ENCODE results near the gene BRAP.
"Not testable (repeated sequence)": the region's sequence is repeated elsewhere in the genome, so short reads cannot be mapped to it uniquely, and the experiment has no call there.

The BRAP gene

DNA sequence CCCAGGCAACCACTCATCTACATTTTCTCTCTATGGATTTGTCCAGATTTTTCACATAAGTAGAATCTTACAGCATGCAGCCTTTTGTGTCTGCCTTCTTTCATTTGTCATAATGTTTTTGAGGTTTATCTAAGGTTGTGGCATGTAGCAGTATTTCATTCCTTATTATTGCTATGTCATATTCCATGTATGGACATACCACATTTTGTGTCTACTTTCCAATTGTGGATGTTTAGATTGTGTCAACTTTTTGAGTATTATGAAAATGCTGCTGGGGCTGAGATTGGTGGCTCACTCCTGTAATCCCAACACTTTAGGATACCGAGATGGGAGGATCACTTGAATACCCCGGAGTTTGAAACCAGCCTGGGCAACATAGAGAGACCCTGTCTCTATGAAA is 83.4 kb downstream of the BRAP start:
- Histone ChIP-seq H3K9me3 (ENCODE audit: severe bottlenecking) (no peaks in the 10 kb centered on the region), H3K27ac (ENCODE audit: poor library complexity, severe bottlenecking) (no peak overlapping the region), H3K36me3 (ENCODE audit: low read depth) (no peaks in the 10 kb centered on the region), H3K27me3 (ENCODE audit: insufficient read depth, poor library complexity, severe bottlenecking) (no peaks in the 10 kb centered on the region), H3K4me1 (ENCODE audit: insufficient read depth, poor library complexity, severe bottlenecking) (no peaks in the 10 kb centered on the region), H3K4me3 (ENCODE audit: severe bottlenecking) (no peak overlapping the region)
- DNase-seq (ENCODE audit: low spot score) (no peak), ATAC-seq (ENCODE audit: low read depth) (no peak)
- TF ChIP-seq, protein P1, sequence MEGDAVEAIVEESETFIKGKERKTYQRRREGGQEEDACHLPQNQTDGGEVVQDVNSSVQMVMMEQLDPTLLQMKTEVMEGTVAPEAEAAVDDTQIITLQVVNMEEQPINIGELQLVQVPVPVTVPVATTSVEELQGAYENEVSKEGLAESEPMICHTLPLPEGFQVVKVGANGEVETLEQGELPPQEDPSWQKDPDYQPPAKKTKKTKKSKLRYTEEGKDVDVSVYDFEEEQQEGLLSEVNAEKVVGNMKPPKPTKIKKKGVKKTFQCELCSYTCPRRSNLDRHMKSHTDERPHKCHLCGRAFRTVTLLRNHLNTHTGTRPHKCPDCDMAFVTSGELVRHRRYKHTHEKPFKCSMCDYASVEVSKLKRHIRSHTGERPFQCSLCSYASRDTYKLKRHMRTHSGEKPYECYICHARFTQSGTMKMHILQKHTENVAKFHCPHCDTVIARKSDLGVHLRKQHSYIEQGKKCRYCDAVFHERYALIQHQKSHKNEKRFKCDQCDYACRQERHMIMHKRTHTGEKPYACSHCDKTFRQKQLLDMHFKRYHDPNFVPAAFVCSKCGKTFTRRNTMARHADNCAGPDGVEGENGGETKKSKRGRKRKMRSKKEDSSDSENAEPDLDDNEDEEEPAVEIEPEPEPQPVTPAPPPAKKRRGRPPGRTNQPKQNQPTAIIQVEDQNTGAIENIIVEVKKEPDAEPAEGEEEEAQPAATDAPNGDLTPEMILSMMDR (IDR thresholded peaks at IDR 0.05; ENCODE audit: poor library complexity, severe bottlenecking): no peak

DNA sequence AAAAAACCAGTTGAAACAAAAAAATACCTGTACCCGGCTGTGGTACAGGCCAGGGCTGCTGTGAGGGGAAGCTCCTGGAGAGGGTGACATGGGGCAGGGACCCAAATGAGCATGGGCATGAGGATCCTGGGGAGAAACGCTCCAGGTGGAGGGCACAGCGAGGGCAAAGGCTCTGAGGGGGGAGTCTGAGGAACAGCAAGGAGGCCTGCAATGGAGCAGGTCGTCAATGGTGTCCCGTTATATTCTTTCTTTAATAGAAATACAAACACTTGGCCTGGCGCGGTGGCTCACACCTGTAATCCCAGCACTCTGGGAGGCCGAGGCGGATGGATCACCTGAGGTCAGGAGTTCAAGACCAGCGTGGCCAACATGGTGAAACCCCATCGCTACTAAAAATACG is 84.8 kb downstream of the BRAP start:
- H3K27ac ChIP-seq (ENCODE audit: poor library complexity, severe bottlenecking): peak overlapping the region; percentile 87
- not testable (repeated sequence) for DNase-seq (ENCODE audit: low spot score)

DNA sequence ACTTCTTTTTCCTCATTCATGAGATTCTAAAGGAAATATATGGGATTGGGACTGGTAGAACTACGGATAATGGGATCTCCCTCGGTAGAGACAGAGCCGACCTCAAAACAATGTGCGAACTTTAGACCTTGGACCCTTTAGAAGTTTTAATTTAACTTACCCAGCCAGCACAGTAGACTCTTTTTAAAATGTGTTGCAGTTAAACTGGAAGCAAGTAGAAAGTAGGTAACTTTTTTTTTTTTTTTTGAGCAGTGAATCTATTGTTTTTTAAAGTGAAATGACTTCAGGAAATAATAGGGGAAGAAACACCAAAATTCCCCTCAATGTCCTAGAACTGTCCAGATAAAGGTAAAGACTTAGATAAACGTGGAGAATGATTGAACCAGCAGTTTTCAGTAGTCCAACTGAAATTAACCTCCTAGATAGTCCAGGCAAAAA is 85.5 kb downstream of the BRAP start:
- ATAC-seq (ENCODE audit: low read depth) (no peak), DNase-seq (ENCODE audit: low spot score) (no peak)
- Histone ChIP-seq H3K4me3 (ENCODE audit: severe bottlenecking) (peak overlapping the region; percentile 97), H3K4me1 (ENCODE audit: insufficient read depth, poor library complexity, severe bottlenecking) (peaks cover 12% of the 10 kb centered on the region), H3K27ac (ENCODE audit: poor library complexity, severe bottlenecking) (peak overlapping the region; percentile 87), H3K27me3 (ENCODE audit: insufficient read depth, poor library complexity, severe bottlenecking) (no peaks in the 10 kb centered on the region), H3K36me3 (ENCODE audit: low read depth) (peaks cover 7% of the 10 kb centered on the region), H3K9me3 (ENCODE audit: severe bottlenecking) (no peaks in the 10 kb centered on the region)
- TF ChIP-seq, protein P1 (IDR thresholded peaks at IDR 0.05; ENCODE audit: poor library complexity, severe bottlenecking): no peak

More for the DNA sequence above, 84.8 kb downstream of the BRAP start:
- H3K4me3 ChIP-seq (ENCODE audit: severe bottlenecking); H3K9me3 ChIP-seq (ENCODE audit: severe bottlenecking); H3K27me3 ChIP-seq (ENCODE audit: insufficient read depth, poor library complexity, severe bottlenecking); H3K4me1 ChIP-seq (ENCODE audit: insufficient read depth, poor library complexity, severe bottlenecking); ATAC-seq (ENCODE audit: low read depth); H3K36me3 ChIP-seq (ENCODE audit: low read depth): not testable (repeated sequence)

DNA sequence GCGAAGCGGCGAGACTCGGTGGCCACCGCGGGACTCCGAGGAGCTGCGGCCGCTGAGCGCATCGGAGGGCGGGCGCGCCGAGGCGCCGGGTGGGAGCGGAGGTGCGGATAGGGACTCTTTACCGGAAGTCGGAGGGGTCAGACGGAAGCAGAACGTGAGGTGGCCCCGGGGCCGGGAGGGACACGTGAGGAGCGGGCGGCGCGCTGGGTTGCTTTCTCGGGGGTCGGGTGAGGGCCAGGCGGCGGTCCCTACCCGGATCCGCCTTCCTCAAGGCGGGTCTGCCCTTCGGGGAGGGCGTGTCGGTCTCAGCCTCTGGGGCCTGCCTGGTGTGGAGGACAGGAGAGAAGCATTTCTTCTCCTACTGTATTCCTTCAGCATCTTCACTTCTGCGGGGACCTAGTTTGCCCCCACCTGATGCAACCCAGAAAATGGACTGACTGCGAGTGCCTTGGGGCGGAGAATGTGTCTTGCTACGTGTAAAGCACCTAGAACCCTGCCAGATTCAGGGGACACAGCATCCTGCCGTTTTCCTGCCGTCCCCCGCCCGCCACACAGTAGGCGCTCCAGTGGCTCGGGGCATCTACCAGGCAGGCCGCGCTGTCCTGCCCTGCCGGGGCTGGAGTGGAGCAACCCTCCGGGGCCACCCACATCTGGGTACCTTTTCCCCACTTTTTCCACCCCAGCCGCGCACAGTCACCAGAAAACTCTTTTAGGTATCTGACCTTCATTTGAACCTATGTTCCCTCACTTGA is 86.1 kb downstream of the BRAP start:
- H3K4me3 ChIP-seq (ENCODE audit: severe bottlenecking): peak overlapping the region; percentile 97
- H3K27ac ChIP-seq (ENCODE audit: poor library complexity, severe bottlenecking): peak overlapping the region; percentile 87

DNA sequence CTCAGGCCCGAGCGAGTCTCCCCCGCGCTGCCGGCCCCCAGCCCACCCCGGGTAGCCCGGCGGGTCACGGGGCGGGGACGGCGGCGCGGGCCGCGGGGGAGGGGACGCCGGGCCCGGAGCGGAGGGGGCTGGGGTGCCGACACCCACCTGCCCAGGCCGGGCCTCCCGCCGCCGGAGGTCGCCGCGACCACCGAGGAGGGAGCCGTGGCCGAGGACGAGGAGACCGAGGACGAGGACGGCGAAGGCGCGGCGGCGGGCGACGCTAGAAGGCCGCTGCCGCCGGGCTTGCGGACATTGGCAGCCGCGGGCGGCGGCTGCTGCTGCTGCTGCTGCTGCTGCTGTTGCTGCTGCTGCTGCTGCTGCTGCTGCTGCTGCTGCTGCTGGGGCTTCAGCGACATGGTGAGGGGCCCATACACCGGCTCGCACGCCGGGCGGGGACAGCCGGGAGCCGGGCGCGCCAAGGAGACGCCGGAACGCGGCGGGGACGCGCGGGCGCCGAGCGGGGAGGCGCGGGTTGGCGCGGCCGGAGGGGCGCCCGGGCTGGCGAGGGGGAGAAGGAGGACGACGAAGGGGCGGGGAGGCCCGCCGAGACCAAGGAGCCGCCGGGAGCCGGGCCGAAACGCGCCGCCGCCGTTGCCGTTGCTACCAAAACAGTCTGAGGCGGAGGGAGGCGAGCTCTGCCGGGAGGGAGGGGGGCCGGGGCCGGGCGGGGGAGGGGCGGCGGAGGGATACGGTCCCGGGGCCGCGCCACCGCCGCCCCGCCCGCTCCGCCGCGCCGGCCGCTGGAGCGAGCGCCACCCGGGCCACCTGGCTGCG is 86.9 kb downstream of the BRAP start, which contains the start of gene ATXN2:
TSS of gene ATXN2 (minus strand) at position 679 of the 816 bp plus-strand sequence. CDS start at position 398, 281 bp downstream.
- no peaks in the 10 kb centered on the region for H3K27me3 ChIP-seq (ENCODE audit: insufficient read depth, poor library complexity, severe bottlenecking)
- DNase-seq (ENCODE audit: low spot score) (no peak), ATAC-seq (ENCODE audit: low read depth) (peak; percentile 2; the same call in 2 of the 3 replicates)
- no peaks in the 10 kb centered on the region for H3K9me3 ChIP-seq (ENCODE audit: severe bottlenecking)
- peak within 1 kb of the TSS; percentile 87 for H3K27ac ChIP-seq (ENCODE audit: poor library complexity, severe bottlenecking)
- TF ChIP-seq, protein P1 (IDR thresholded peaks at IDR 0.05; ENCODE audit: poor library complexity, severe bottlenecking): no peak
- peaks cover 7% of the 10 kb centered on the region for H3K36me3 ChIP-seq (ENCODE audit: low read depth)
- H3K4me1 ChIP-seq (ENCODE audit: insufficient read depth, poor library complexity, severe bottlenecking): peaks cover 23% of the 10 kb centered on the region
- H3K4me3 ChIP-seq (ENCODE audit: severe bottlenecking): peak within 1 kb of the TSS; percentile 97

More for the DNA sequence above, 86.1 kb downstream of the BRAP start:
- no peaks in the 10 kb centered on the region for H3K27me3 ChIP-seq (ENCODE audit: insufficient read depth, poor library complexity, severe bottlenecking)
- ATAC-seq (ENCODE audit: low read depth) (peak; percentile 62), DNase-seq (ENCODE audit: low spot score) (peak; percentile 89)
- H3K36me3 ChIP-seq (ENCODE audit: low read depth): peaks cover 7% of the 10 kb centered on the region
- TF ChIP-seq, protein P1 (IDR thresholded peaks at IDR 0.05; ENCODE audit: poor library complexity, severe bottlenecking): no peak
- no peaks in the 10 kb centered on the region for H3K9me3 ChIP-seq (ENCODE audit: severe bottlenecking)
- peaks cover 18% of the 10 kb centered on the region for H3K4me1 ChIP-seq (ENCODE audit: insufficient read depth, poor library complexity, severe bottlenecking)
